Aorta (tissue), 5 donors: ENCODE measurements around the gene CCDC88B. TPM values are rescaled to one million over a fixed set of nuclear protein-coding genes. Genes with fewer than 3 reads are reported as not detected.
"Not testable (repeated sequence)": the region's sequence is repeated elsewhere in the genome, so short reads cannot be mapped to it uniquely, and the experiment has no call there.

Experiments
- ATAC-seq: fragments of 200-7000 bp; cut with Tn5 transposase; one replicate; pipeline ENCODE4 v1.9.1; 2022; ENCODE audit warnings: moderate library complexity; ENCODE audit not compliant: low FRiP score
- DNase-seq, 2 donors: peaks; one replicate each; pipeline ENCODE4 v3.0.0-alpha.2; 2020
- H3K27ac ChIP-seq, 2 donors: one replicate each; pipeline ENCODE4 v1.5.1; 2013; ENCODE audit warnings: low read length in 2 of 2, mild to moderate bottlenecking in 2 of 2, moderate library complexity in 2 of 2, control low read depth in 1 of 2, inconsistent platforms in 1 of 2, low read depth in 1 of 2
- H3K27me3 ChIP-seq, 2 donors: one replicate each; pipeline ENCODE4 v1.6.1; 2013; ENCODE audit warnings: control low read depth in 1 of 2, low read length in 1 of 2, mild to moderate bottlenecking in 1 of 2, moderate library complexity in 1 of 2; ENCODE audit not compliant: insufficient read depth in 2 of 2, control insufficient read depth in 1 of 2
- H3K36me3 ChIP-seq, 2 donors: one replicate each; pipeline ENCODE4 v1.6.1; 2013; ENCODE audit warnings: control low read depth in 1 of 2, low read length in 1 of 2, mild to moderate bottlenecking in 1 of 2; ENCODE audit not compliant: insufficient read depth in 2 of 2, control insufficient read depth in 1 of 2
- H3K4me1 ChIP-seq, 2 donors: one replicate each; pipeline ENCODE4 v1.6.1; 2013; ENCODE audit warnings: low read length in 2 of 2, control low read depth in 1 of 2, mild to moderate bottlenecking in 1 of 2, moderate library complexity in 1 of 2; ENCODE audit not compliant: insufficient read depth in 2 of 2, control insufficient read depth in 1 of 2
- H3K4me3 ChIP-seq, 2 donors: one replicate each; pipeline ENCODE4 v1.5.1; 2013; ENCODE audit warnings: low read length in 2 of 2, control low read depth in 1 of 2, mild to moderate bottlenecking in 1 of 2
- H3K9me3 ChIP-seq: one replicate; pipeline ENCODE4 v1.6.1; 2013; ENCODE audit warnings: mild to moderate bottlenecking, low read length; ENCODE audit not compliant: control insufficient read depth
- WGBS, 2 donors: extraction: QIAGEN DNeasy Blood & Tissue Kit; methylation state at CpG; one replicate each; pipeline ENCODE4 v1.1.7; 2013; 5-methylcytosine and 5-hydroxymethylcytosine counted together
- intact Hi-C, 2 donors: fragments of 100-400 bp; cut with DNase I; formaldehyde crosslinking; loops; one replicate each; pipeline versions ENCODE4 v1.14.2 to v1.15.0; 2022
- polyA plus RNA-seq, 2 donors: library from polyadenylated mRNA; stranded (reverse); fragments of 200-250 nt; gene quantifications; one replicate each; pipeline ENCODE4 v1.2.3, GENCODE V29; 2013
- total RNA-seq, 2 donors: library from RNA; stranded (reverse); fragmentation: NEBNext Ultra II Directional; extraction: Animal tissue kit (Norgen Biotek cat#: 25700); gene quantifications; one replicate each; pipeline ENCODE4 v1.2.1, GENCODE V29; 2021
- donor health status: healthy with polysubstance abuse.
- donor health status: Bipolar disorder and iron deficiency.
- donor health status: DM: no; HTN: no; CAD: no.
- donor health status: DM: no; HTN: no; CAD: no.
- donor health status: DM: yes; HTN: yes; CAD: no.

CCDC88B gene
- total and polyA plus RNA-seq, 4 donors: 7.4 to 28.5 (median 16.2) TPM

- intact Hi-C loops: loop anchor here in 1 of 2 donors (5.0 kb wide), 2 partner anchors 102 to 117 kb away; partner anchors contain the start of gene STIP1
- Histone ChIP-seq H3K36me3 (no peaks in the 10 kb centered on the region), H3K4me1 (no peaks in the 10 kb centered on the region), H3K4me3 (peak overlapping the region; percentile 7 to 12), H3K27me3 (no peaks in the 10 kb centered on the region), H3K27ac (peak overlapping the region in 1 of 2 donors; percentile 1), H3K9me3 (no peaks in the 10 kb centered on the region)
- peak; percentile 95 to 98 for DNase-seq
- 0% methylated on average over 46 of the region's 46 CpGs for WGBS, 2 donors
- peak; percentile 73 for ATAC-seq
Observed at GRCh38 chr11:64304316-64305072, 35.5 kb upstream of the CCDC88B start.

- no peaks in the 10 kb centered on the region for H3K36me3 ChIP-seq
- peak within 1 kb of the TSS; percentile 65 to 91 for H3K4me3 ChIP-seq
- ATAC-seq (peak; percentile 96), DNase-seq (peak; percentile 100)
- 0 to 1% methylated on average over 69 to 81 of the region's 81 CpGs for WGBS, 2 donors
- no peaks in the 10 kb centered on the region for H3K4me1 ChIP-seq
- intact Hi-C loops: no loop called here
- H3K9me3 ChIP-seq: no peaks in the 10 kb centered on the region
- H3K27me3 ChIP-seq: no peaks in the 10 kb centered on the region
- H3K27ac ChIP-seq: peak within 1 kb of the TSS in 1 of 2 donors; percentile 46
Observed at GRCh38 chr11:64305075-64305690, 34.8 kb upstream of the CCDC88B start, which contains the start of gene ESRRA. Gene ESRRA, plus strand, starts transcription at chr11:64305524. Its CDS starts 1,656 bp downstream, at chr11:64307180.

- no peaks in the 10 kb centered on the region for H3K36me3 ChIP-seq
- DNase-seq (peak; percentile 78 to 89), ATAC-seq (peak; percentile 5)
- intact Hi-C loops: no loop called here
- WGBS, 2 donors: 1% methylated on average over 41 to 71 of the region's 71 CpGs
- peak overlapping the region in 1 of 2 donors; percentile 3 for H3K27ac ChIP-seq
- peak overlapping the region; percentile 65 to 91 for H3K4me3 ChIP-seq
- H3K4me1 ChIP-seq: no peaks in the 10 kb centered on the region
- H3K9me3 ChIP-seq: no peaks in the 10 kb centered on the region
- no peaks in the 10 kb centered on the region for H3K27me3 ChIP-seq
Observed at GRCh38 chr11:64305691-64306562, 34.1 kb upstream of the CCDC88B start.

GRCh38 chr11:64306563-64306875 lies 33.5 kb upstream of the CCDC88B start:
- intact Hi-C loops: no loop called here
- Histone ChIP-seq H3K27me3 (no peaks in the 10 kb centered on the region), H3K27ac (no peak overlapping the region), H3K9me3 (no peaks in the 10 kb centered on the region), H3K36me3 (no peaks in the 10 kb centered on the region), H3K4me1 (no peaks in the 10 kb centered on the region), H3K4me3 (no peak overlapping the region)
- no peak for ATAC-seq
- 32 to 39% methylated on average over 9 of the region's 9 CpGs for WGBS, 2 donors
- no peak for DNase-seq

GRCh38 chr11:64306876-64307622 lies 33.0 kb upstream of the CCDC88B start:
- no peak overlapping the region for H3K27ac ChIP-seq

GRCh38 chr11:64307795-64308194 lies 32.2 kb upstream of the CCDC88B start:
- ATAC-seq, H3K27ac ChIP-seq, intact Hi-C loops, H3K9me3 ChIP-seq, H3K4me3 ChIP-seq, DNase-seq, H3K27me3 ChIP-seq, H3K4me1 ChIP-seq, H3K36me3 ChIP-seq: not testable (repeated sequence)
- WGBS, 2 donors: 94 to 96% methylated on average over 5 of the region's 5 CpGs

More at GRCh38 chr11:64306876-64307622, 33.0 kb upstream of the CCDC88B start:
- intact Hi-C loops: no loop called here
- Histone ChIP-seq H3K36me3 (no peaks in the 10 kb centered on the region), H3K9me3 (no peaks in the 10 kb centered on the region), H3K27me3 (no peaks in the 10 kb centered on the region), H3K4me1 (no peaks in the 10 kb centered on the region), H3K4me3 (no peak overlapping the region)
- no peak for ATAC-seq
- DNase-seq: no peak
- 79 to 80% methylated on average over 14 to 15 of the region's 15 CpGs for WGBS, 2 donors

- Histone ChIP-seq H3K4me1 (no peaks in the 10 kb centered on the region), H3K4me3 (no peak overlapping the region), H3K27me3 (no peaks in the 10 kb centered on the region), H3K36me3 (no peaks in the 10 kb centered on the region), H3K27ac (no peak overlapping the region), H3K9me3 (no peaks in the 10 kb centered on the region)
- DNase-seq (no peak), ATAC-seq (no peak)
- WGBS, 2 donors: 91 to 92% methylated on average over 10 of the region's 10 CpGs
- intact Hi-C loops: no loop called here
Observed at GRCh38 chr11:64312947-64313346, 27.1 kb upstream of the CCDC88B start.

GRCh38 chr11:64313491-64314145 lies 26.4 kb upstream of the CCDC88B start:
- H3K36me3 ChIP-seq: no peaks in the 10 kb centered on the region
- peak; percentile 77 to 87 for DNase-seq
- H3K27me3 ChIP-seq: no peaks in the 10 kb centered on the region
- no peak overlapping the region for H3K27ac ChIP-seq
- no peaks in the 10 kb centered on the region for H3K4me1 ChIP-seq
- intact Hi-C loops: no loop called here
- ATAC-seq: peak; percentile 3
- no peak overlapping the region for H3K4me3 ChIP-seq
- no peaks in the 10 kb centered on the region for H3K9me3 ChIP-seq
- 65 to 71% methylated on average over 18 of the region's 18 CpGs for WGBS, 2 donors
